Loucy (cell line): ENCODE results near the gene OR2V1.

Experiments
- EZH2phosphoT487 ChIP-seq: fragments of 200-600 bp; IDR thresholded peaks from 2 replicates; pipeline ENCODE4 v1.6.1; 2018; ENCODE audit warnings: antibody characterized with exemption, mild to moderate bottlenecking, moderate library complexity, borderline replicate concordance
- TF ChIP-seq, protein P1 (sequence below): fragments of 200-600 bp; sonication (generic); conservative IDR thresholded peaks from 2 replicates; pipeline ENCODE4 v1.5.1; 2014; ENCODE audit warnings: mild to moderate bottlenecking, antibody characterized with exemption, low read length

DNA sequence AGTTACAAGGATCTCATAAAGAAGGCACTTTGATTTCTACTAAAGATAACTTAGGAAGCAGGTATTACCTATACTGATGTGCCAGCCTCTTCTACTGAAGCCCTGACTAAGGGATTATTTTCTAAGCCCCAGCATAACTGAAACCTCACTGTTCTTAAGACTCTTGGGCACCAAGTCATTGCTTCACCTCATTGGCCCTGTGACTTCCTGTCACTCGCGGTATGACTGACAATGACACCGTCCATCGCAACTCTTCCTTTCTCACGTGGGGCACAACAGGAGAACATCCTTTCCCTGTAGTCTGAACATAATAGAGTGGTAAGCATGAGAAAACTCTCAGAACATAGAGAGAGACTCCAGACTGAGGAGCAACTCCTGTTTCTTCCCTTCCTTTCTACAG, 22.8 kb upstream of the OR2V1 start:
- TF ChIP-seq, protein P1, sequence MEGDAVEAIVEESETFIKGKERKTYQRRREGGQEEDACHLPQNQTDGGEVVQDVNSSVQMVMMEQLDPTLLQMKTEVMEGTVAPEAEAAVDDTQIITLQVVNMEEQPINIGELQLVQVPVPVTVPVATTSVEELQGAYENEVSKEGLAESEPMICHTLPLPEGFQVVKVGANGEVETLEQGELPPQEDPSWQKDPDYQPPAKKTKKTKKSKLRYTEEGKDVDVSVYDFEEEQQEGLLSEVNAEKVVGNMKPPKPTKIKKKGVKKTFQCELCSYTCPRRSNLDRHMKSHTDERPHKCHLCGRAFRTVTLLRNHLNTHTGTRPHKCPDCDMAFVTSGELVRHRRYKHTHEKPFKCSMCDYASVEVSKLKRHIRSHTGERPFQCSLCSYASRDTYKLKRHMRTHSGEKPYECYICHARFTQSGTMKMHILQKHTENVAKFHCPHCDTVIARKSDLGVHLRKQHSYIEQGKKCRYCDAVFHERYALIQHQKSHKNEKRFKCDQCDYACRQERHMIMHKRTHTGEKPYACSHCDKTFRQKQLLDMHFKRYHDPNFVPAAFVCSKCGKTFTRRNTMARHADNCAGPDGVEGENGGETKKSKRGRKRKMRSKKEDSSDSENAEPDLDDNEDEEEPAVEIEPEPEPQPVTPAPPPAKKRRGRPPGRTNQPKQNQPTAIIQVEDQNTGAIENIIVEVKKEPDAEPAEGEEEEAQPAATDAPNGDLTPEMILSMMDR = no peak
- TF ChIP-seq EZH2phosphoT487 = no peak
